Activated CD8-positive, alpha-beta T cell treated with anti-CD3 and anti-CD28 coated beads for 36 hours (primary cell): ENCODE results near the gene PIAS4. TPM values are rescaled to one million over a fixed set of nuclear protein-coding genes. Genes with fewer than 3 reads are reported as not detected.

Experiments
- ATAC-seq: fragments of 200-7000 bp; cut with Tn5 transposase; one replicate; pipeline ENCODE4 v1.10.0; 2021; ENCODE audit warnings: mild to moderate bottlenecking, moderate library complexity
- CTCF ChIA-PET: fragments of 350-600 bp; sonication (Branson Sonifier 250); formaldehyde crosslinking; loops from one replicate; lab custom pipeline; 2021; ENCODE audit warnings: antibody characterized with exemption; lab: Charles Lee
- POLR2A ChIA-PET: fragments of 350-600 bp; sonication (Branson Sonifier 250); formaldehyde crosslinking; loops from one replicate; lab custom pipeline; 2021; ENCODE audit warnings: antibody characterized with exemption; lab: Charles Lee
- DNase-seq: peaks from one replicate; pipeline ENCODE4 v3.0.0-alpha.2; 2020
- H3K27ac Mint-ChIP-seq: one replicate; pipeline ENCODE4 v1.8.0; 2021; ENCODE audit warnings: mild to moderate bottlenecking, mixed read lengths
- H3K27me3 Mint-ChIP-seq: one replicate; pipeline ENCODE4 v1.8.0; 2021; ENCODE audit warnings: mixed read lengths
- H3K36me3 Mint-ChIP-seq: one replicate; pipeline ENCODE4 v1.8.0; 2021; ENCODE audit warnings: low read depth, mixed read lengths
- H3K4me1 Mint-ChIP-seq: one replicate; pipeline ENCODE4 v1.8.0; 2021; ENCODE audit warnings: low read depth, mixed read lengths
- H3K4me3 Mint-ChIP-seq: one replicate; pipeline ENCODE4 v1.8.0; 2021; ENCODE audit warnings: mild to moderate bottlenecking, moderate library complexity, mixed read lengths
- H3K9me3 Mint-ChIP-seq: one replicate; pipeline ENCODE4 v1.8.0; 2021; ENCODE audit warnings: mixed read lengths
- CTCF ChIP-seq: fragments of 200-600 bp; IDR thresholded peaks from one replicate; pipeline ENCODE4 v1.8.0; 2022; ENCODE audit warnings: antibody characterized with exemption, mild to moderate bottlenecking
- intact Hi-C: fragments of 100-400 bp; cut with micrococcal nuclease; formaldehyde crosslinking; loops from one replicate; pipeline ENCODE4 v1.10.0; 2022
- total RNA-seq, 2 experiments: library from RNA; stranded (reverse); gene quantifications; one replicate each; pipeline ENCODE4 v1.2.3, GENCODE V29; 2021

The PIAS4 gene
- total RNA-seq, 2 experiments from 2014 or later: 22.2 TPM

GRCh38 chr19:3980353-3981251, 26.9 kb upstream of the PIAS4 start:
- H3K27ac Mint-ChIP-seq: peak overlapping the region; percentile 55
- H3K4me1 Mint-ChIP-seq: peaks cover 39% of the 10 kb centered on the region
- peaks cover 87% of the 10 kb centered on the region for H3K36me3 Mint-ChIP-seq
- intact Hi-C loops: no loop called here
- TF ChIP-seq CTCF: no peak
- peak overlapping the region; percentile 24 for H3K4me3 Mint-ChIP-seq
- no peak for DNase-seq
- no peak for ATAC-seq
- no peaks in the 10 kb centered on the region for H3K27me3 Mint-ChIP-seq
- no peaks in the 10 kb centered on the region for H3K9me3 Mint-ChIP-seq
- CTCF ChIA-PET: interaction anchor here (1.7 kb wide), 1 partner anchor 7 kb away, joined by 9 read pairs; no protein-coding TSS in a partner anchor
- POLR2A ChIA-PET: interaction anchor here (0.9 to 7.8 kb wide), 5 partner anchors 9 to 1738 kb away, joined by 4 to 131 read pairs (median 12); partner anchors contain the start of gene DAPK3

- no peaks in the 10 kb centered on the region for H3K9me3 Mint-ChIP-seq
- peaks cover 79% of the 10 kb centered on the region for H3K36me3 Mint-ChIP-seq
- TF ChIP-seq CTCF: no peak
- peak overlapping the region; percentile 24 for H3K4me3 Mint-ChIP-seq
- ChIA-PET CTCF (no interaction called here), POLR2A (interaction anchor here (1.9 to 7.8 kb wide), 2 partner anchors 10 to 12 kb away, joined by 8 to 131 read pairs; partner anchors contain the start of gene DAPK3)
- DNase-seq: no peak
- intact Hi-C loops: no loop called here
- no peaks in the 10 kb centered on the region for H3K27me3 Mint-ChIP-seq
- ATAC-seq: no peak
- H3K4me1 Mint-ChIP-seq: peaks cover 44% of the 10 kb centered on the region
- H3K27ac Mint-ChIP-seq: peak overlapping the region; percentile 55
These were observed 26.2 kb upstream of the PIAS4 start for GRCh38 chr19:3981373-3981735.

- Mint-ChIP-seq H3K4me1 (peaks cover 49% of the 10 kb centered on the region), H3K9me3 (no peaks in the 10 kb centered on the region), H3K27ac (peak overlapping the region; percentile 95), H3K27me3 (no peaks in the 10 kb centered on the region), H3K4me3 (peak overlapping the region; percentile 94), H3K36me3 (peaks cover 75% of the 10 kb centered on the region)
- ATAC-seq: no peak
- CTCF ChIA-PET: no interaction called here
- POLR2A ChIA-PET: interaction anchor here (0.5 to 7.8 kb wide), 6 partner anchors 10 to 203 kb away, joined by 3 to 131 read pairs (median 3); partner anchors contain the start of genes DAPK3 and PIAS4
- no peak for DNase-seq
- intact Hi-C loops: no loop called here
- TF ChIP-seq CTCF: no peak
These were observed 25.5 kb upstream of the PIAS4 start for GRCh38 chr19:3981736-3982681.

- Mint-ChIP-seq H3K4me1 (peaks cover 53% of the 10 kb centered on the region), H3K36me3 (peaks cover 66% of the 10 kb centered on the region), H3K27me3 (no peaks in the 10 kb centered on the region), H3K27ac (peak overlapping the region; percentile 95), H3K9me3 (no peaks in the 10 kb centered on the region), H3K4me3 (peak overlapping the region; percentile 94)
- ChIA-PET POLR2A (interaction anchor here (0.5 to 7.8 kb wide), 13 partner anchors 7 to 221 kb away, joined by 3 to 131 read pairs (median 5); partner anchors contain the start of genes APBA3, DAPK3, MRPL54 and PIAS4), CTCF (interaction anchor here (1.1 kb wide), 1 partner anchor 157 kb away, joined by 3 read pairs; no protein-coding TSS in a partner anchor)
- no peak for ATAC-seq
- DNase-seq: no peak
- intact Hi-C loops: no loop called here
- no peak for TF ChIP-seq CTCF
These were observed 24.6 kb upstream of the PIAS4 start for GRCh38 chr19:3982701-3983541.
